ENCODE measurements around the gene MED9. TPM values are rescaled to one million over a fixed set of nuclear protein-coding genes. Genes with fewer than 3 reads are reported as not detected.

MED9 gene
- total and polyA plus RNA-seq, 3 experiments from 2014 or later, result 13.5 to 17.9 (median 13.8) TPM

- H3K4me1 Mint-ChIP-seq, result peaks cover 0 to 2% (median 0%) of the 10 kb centered on the region in 3 donors
- no peaks in the 10 kb centered on the region for H3K9me3 Mint-ChIP-seq
- H3K4me1 ChIP-seq (ENCODE audit: insufficient read depth, low read length), result no peaks in the 10 kb centered on the region
- CTCF ChIA-PET, result no interaction called here
- H3K27ac ChIP-seq (ENCODE audit: low read depth, low read length), result no peak overlapping the region
- no peaks in the 10 kb centered on the region for H3K9me3 ChIP-seq (ENCODE audit: low read length)
- H3K27ac Mint-ChIP-seq, result no peak overlapping the region
- no peaks in the 10 kb centered on the region for H3K27me3 ChIP-seq (ENCODE audit: insufficient read depth, low read length, poor library complexity, severe bottlenecking)
- no peak for DNase-seq
- no peak overlapping the region for H3K4me3 ChIP-seq (ENCODE audit: low read length)
- H3K36me3 ChIP-seq (ENCODE audit: insufficient read depth, low read length), result no peaks in the 10 kb centered on the region
- POLR2A ChIA-PET, result no interaction called here
- no peaks in the 10 kb centered on the region for H3K27me3 Mint-ChIP-seq
- H3K4me3 Mint-ChIP-seq, result no peak overlapping the region
- no peaks in the 10 kb centered on the region for H3K36me3 Mint-ChIP-seq
These were observed 60.7 kb downstream of the MED9 start for GRCh38 chr17:17537311-17538099.

DNA sequence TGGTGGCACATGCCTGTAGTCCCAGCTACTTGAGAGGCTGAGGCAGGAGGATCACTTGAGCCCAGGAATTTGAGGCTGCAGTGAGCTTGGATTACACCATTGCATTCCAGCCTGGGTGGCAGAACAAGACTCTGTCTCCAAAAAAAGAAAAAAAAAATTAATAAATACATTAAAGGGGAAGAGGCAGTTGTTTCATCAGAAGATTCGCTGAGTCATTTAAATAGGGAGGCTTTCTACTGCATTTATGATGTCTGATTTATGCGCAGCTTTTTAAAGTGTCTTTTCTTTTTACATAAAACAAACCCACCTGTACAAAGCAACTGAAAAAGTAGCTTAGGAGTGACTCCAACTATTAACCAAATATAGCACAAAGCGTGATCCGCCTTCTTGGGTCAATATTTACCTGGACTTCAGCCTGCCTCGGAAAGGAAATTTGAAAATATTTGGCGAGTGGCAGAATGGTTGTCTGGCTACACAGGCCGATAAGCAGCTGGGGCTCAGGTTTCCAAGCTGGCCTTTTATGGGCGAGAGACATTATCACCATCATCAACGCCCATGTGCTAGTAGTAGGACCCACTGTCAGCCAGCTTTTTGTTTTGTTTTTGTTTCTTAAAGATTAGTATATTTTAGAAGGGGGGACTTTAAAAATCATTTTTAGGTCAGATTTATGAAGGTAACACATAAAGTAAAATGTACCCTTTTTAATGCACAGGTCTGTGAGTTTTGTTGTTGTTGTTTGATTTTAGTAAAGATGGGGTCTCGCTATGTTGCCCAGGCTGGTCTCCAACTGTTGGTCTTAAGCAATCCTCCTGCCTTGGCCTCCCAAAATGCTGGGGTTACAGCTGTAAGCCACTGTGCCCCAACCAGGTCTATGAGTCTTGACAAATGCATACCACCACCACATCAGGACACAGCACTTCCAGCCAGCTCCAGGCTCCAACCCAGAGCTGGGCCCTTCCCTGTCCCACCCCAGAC lies 61.9 kb downstream of the MED9 start:
- CTCF ChIA-PET, result interaction anchor here (1.2 kb wide), 1 partner anchor 8 kb away, joined by 5 read pairs; no protein-coding TSS in a partner anchor
- no peak overlapping the region for H3K27ac Mint-ChIP-seq
- no peaks in the 10 kb centered on the region for H3K9me3 Mint-ChIP-seq
- H3K36me3 ChIP-seq (ENCODE audit: insufficient read depth, low read length), result no peaks in the 10 kb centered on the region
- H3K4me3 ChIP-seq (ENCODE audit: low read length), result no peak overlapping the region
- no peak overlapping the region for H3K27ac ChIP-seq (ENCODE audit: low read depth, low read length)
- POLR2A ChIA-PET, result no interaction called here
- no peaks in the 10 kb centered on the region for H3K9me3 ChIP-seq (ENCODE audit: low read length)
- H3K27me3 ChIP-seq (ENCODE audit: insufficient read depth, low read length, poor library complexity, severe bottlenecking), result no peaks in the 10 kb centered on the region
- H3K4me3 Mint-ChIP-seq, result no peak overlapping the region
- no peaks in the 10 kb centered on the region for H3K27me3 Mint-ChIP-seq
- H3K4me1 ChIP-seq (ENCODE audit: insufficient read depth, low read length), result no peaks in the 10 kb centered on the region
- DNase-seq, result no peak
- H3K4me1 Mint-ChIP-seq, result peaks cover 0 to 2% (median 0%) of the 10 kb centered on the region in 3 donors
- no peaks in the 10 kb centered on the region for H3K36me3 Mint-ChIP-seq

DNA sequence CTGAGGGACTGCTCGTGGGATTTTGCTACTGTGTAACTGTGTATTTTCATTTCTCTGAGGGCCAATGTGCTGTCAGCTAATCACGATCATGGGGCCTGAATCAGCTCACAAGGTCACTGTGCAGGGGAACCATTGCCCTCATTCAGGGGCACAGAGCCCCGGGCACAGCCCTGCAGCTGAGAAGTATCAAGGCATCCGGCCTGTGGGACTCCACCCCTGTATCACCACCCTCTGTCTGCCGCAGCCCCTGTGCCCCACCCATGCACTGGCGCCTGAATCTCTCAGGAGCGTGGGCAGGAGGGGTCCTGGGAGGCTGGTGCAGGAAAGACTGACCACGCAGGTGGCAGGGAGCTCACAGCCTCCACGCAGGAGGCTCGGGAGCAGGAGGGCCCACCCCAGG lies 62.8 kb downstream of the MED9 start:
- no peak overlapping the region for H3K4me3 Mint-ChIP-seq
- Histone ChIP-seq H3K36me3 (ENCODE audit: insufficient read depth, low read length) (no peaks in the 10 kb centered on the region), H3K4me3 (ENCODE audit: low read length) (no peak overlapping the region), H3K4me1 (ENCODE audit: insufficient read depth, low read length) (no peaks in the 10 kb centered on the region), H3K27me3 (ENCODE audit: insufficient read depth, low read length, poor library complexity, severe bottlenecking) (no peaks in the 10 kb centered on the region), H3K9me3 (ENCODE audit: low read length) (no peaks in the 10 kb centered on the region), H3K27ac (ENCODE audit: low read depth, low read length) (no peak overlapping the region)
- peaks cover 0 to 2% (median 0%) of the 10 kb centered on the region in 3 donors for H3K4me1 Mint-ChIP-seq
- ChIA-PET CTCF (no interaction called here), POLR2A (no interaction called here)
- no peaks in the 10 kb centered on the region for H3K27me3 Mint-ChIP-seq
- no peak overlapping the region for H3K27ac Mint-ChIP-seq
- no peaks in the 10 kb centered on the region for H3K9me3 Mint-ChIP-seq
- no peaks in the 10 kb centered on the region for H3K36me3 Mint-ChIP-seq
- no peak for DNase-seq

GRCh38 chr17:17540278-17540906 lies 63.6 kb downstream of the MED9 start:
- no peaks in the 10 kb centered on the region for H3K9me3 Mint-ChIP-seq
- H3K4me3 ChIP-seq (ENCODE audit: low read length), result no peak overlapping the region
- DNase-seq, result no peak
- H3K27ac Mint-ChIP-seq, result no peak overlapping the region
- no peak overlapping the region for H3K4me3 Mint-ChIP-seq
- H3K4me1 ChIP-seq (ENCODE audit: insufficient read depth, low read length), result no peaks in the 10 kb centered on the region
- ChIA-PET POLR2A (no interaction called here), CTCF (no interaction called here)
- H3K27me3 Mint-ChIP-seq, result no peaks in the 10 kb centered on the region
- no peaks in the 10 kb centered on the region for H3K27me3 ChIP-seq (ENCODE audit: insufficient read depth, low read length, poor library complexity, severe bottlenecking)
- H3K36me3 Mint-ChIP-seq, result no peaks in the 10 kb centered on the region
- peaks cover 0 to 2% (median 0%) of the 10 kb centered on the region in 3 donors for H3K4me1 Mint-ChIP-seq
- no peaks in the 10 kb centered on the region for H3K9me3 ChIP-seq (ENCODE audit: low read length)
- no peak overlapping the region for H3K27ac ChIP-seq (ENCODE audit: low read depth, low read length)
- no peaks in the 10 kb centered on the region for H3K36me3 ChIP-seq (ENCODE audit: insufficient read depth, low read length)

DNA sequence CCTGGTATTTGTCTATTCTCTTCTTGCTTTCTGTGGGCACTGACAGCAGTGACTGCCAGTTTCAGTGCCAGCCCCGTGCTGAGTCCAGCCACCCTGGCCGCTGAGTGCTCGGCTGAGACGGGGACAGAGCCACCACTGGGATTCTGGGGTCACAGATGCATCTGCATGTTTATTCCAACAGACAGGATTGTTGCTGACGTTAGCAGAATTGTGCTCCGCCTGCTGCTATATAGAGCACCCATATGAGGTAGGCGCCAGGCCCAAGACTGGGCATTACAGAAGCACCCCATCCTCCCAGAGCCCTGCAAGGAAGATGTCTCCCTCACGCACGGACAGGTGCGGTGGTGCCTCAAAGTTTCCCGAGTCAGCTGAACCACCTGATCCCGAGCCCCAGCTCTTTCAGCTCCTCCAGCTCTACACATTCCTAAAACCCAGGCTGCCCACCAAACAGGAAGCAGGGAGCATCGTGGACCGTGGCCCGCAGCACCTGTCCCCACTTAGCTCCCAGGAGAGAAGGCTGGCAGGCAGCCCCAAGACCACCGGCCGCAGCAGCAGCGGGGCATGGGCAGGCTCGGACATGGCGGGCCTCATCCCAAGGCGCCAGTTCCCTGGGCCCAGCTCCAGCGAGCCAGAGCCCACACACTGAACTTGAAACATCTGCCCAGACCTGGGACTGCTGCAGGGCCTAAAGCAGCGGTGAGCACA lies 64.3 kb downstream of the MED9 start:
- Histone ChIP-seq H3K4me1 (ENCODE audit: insufficient read depth, low read length) (no peaks in the 10 kb centered on the region), H3K9me3 (ENCODE audit: low read length) (no peaks in the 10 kb centered on the region), H3K27me3 (ENCODE audit: insufficient read depth, low read length, poor library complexity, severe bottlenecking) (no peaks in the 10 kb centered on the region), H3K4me3 (ENCODE audit: low read length) (no peak overlapping the region), H3K27ac (ENCODE audit: low read depth, low read length) (no peak overlapping the region), H3K36me3 (ENCODE audit: insufficient read depth, low read length) (no peaks in the 10 kb centered on the region)
- H3K4me3 Mint-ChIP-seq, result no peak overlapping the region
- H3K27me3 Mint-ChIP-seq, result no peaks in the 10 kb centered on the region
- H3K4me1 Mint-ChIP-seq, result peaks cover 0 to 2% (median 0%) of the 10 kb centered on the region in 3 donors
- ChIA-PET CTCF (no interaction called here), POLR2A (no interaction called here)
- no peaks in the 10 kb centered on the region for H3K9me3 Mint-ChIP-seq
- DNase-seq, result no peak
- no peaks in the 10 kb centered on the region for H3K36me3 Mint-ChIP-seq
- H3K27ac Mint-ChIP-seq, result no peak overlapping the region

- no peaks in the 10 kb centered on the region for H3K9me3 Mint-ChIP-seq
- peaks cover 0 to 2% (median 0%) of the 10 kb centered on the region in 3 donors for H3K4me1 Mint-ChIP-seq
- H3K27me3 Mint-ChIP-seq, result no peaks in the 10 kb centered on the region
- H3K27ac ChIP-seq (ENCODE audit: low read depth, low read length), result no peak overlapping the region
- H3K36me3 ChIP-seq (ENCODE audit: insufficient read depth, low read length), result no peaks in the 10 kb centered on the region
- no peaks in the 10 kb centered on the region for H3K9me3 ChIP-seq (ENCODE audit: low read length)
- no peaks in the 10 kb centered on the region for H3K27me3 ChIP-seq (ENCODE audit: insufficient read depth, low read length, poor library complexity, severe bottlenecking)
- H3K4me1 ChIP-seq (ENCODE audit: insufficient read depth, low read length), result no peaks in the 10 kb centered on the region
- H3K4me3 ChIP-seq (ENCODE audit: low read length), result no peak overlapping the region
- POLR2A ChIA-PET, result no interaction called here
- no peaks in the 10 kb centered on the region for H3K36me3 Mint-ChIP-seq
- DNase-seq, result no peak
- CTCF ChIA-PET, result no interaction called here
- no peak overlapping the region for H3K27ac Mint-ChIP-seq
- H3K4me3 Mint-ChIP-seq, result no peak overlapping the region
These were observed 64.8 kb downstream of the MED9 start for GRCh38 chr17:17541640-17542001.

Data from CD8-positive, alpha-beta memory T cell (primary cell).